Activated CD4-positive, alpha-beta T cell treated with anti-CD3 and anti-CD28 coated beads, Interleukin-2, amount 50 U/mL, for 48 hours (primary cell): ENCODE measurements around the gene ADAMTSL5.

ENCODE experiments used
- DNase-seq, 2 experiments: peaks; one replicate each; pipeline ENCODE4 v3.0.0-alpha.2; 2020

Gene ADAMTSL5

GRCh38 chr19:1461862-1462261 is 51.0 kb downstream of the ADAMTSL5 start:
- DNase-seq, result no peak

DNA sequence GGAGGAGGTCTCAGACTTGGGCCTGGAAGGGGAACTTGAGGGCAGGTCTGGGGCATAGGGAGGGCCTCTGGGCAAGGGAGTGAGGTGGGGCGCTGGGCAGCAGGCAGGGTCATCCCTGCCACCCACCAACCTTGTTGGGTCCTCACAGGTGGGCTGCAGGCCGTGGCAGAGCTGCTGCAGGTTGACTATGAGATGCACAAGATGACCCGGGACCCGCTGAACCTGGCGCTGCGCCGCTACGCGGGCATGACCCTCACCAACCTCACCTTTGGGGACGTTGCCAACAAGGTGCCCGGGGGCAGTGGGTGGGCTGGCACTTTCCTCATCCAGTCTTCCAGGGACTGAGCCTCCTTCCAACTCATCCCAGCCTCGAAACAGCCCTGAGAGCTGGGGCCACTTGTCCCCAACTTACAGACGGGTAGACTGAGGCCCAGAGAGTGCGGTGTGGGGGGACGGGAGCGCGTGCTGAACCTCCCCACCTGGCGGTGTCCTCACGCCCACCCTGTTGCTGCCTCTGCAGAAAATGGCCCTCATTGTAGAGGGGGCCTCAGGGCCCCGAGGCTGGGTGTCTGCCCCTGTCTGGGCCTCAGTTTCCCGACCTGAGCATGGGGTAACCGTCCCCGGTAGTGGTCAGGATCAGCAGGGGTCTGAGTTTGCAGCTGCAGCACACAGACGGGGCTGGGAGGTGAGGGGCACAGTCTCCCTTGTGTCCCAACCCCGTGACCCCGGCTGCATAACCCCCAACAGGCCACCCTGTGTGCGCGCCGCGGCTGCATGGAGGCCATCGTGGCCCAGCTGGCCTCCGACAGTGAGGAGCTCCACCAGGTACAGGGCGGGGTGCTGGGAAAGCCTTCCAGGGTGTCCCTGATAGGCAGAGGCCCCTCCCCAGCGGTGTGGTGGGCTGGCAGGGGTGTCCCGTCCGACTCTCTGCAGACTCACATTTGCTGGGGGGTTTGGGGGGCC is 52.5 kb downstream of the ADAMTSL5 start:
- DNase-seq, result no peak

- DNase-seq, result peak in 1 of 2 experiments; percentile 4
These were observed 53.3 kb downstream of the ADAMTSL5 start for GRCh38 chr19:1459479-1459878.

- no peak for DNase-seq
These were observed 54.9 kb downstream of the ADAMTSL5 start for GRCh38 chr19:1457892-1458291.

DNA sequence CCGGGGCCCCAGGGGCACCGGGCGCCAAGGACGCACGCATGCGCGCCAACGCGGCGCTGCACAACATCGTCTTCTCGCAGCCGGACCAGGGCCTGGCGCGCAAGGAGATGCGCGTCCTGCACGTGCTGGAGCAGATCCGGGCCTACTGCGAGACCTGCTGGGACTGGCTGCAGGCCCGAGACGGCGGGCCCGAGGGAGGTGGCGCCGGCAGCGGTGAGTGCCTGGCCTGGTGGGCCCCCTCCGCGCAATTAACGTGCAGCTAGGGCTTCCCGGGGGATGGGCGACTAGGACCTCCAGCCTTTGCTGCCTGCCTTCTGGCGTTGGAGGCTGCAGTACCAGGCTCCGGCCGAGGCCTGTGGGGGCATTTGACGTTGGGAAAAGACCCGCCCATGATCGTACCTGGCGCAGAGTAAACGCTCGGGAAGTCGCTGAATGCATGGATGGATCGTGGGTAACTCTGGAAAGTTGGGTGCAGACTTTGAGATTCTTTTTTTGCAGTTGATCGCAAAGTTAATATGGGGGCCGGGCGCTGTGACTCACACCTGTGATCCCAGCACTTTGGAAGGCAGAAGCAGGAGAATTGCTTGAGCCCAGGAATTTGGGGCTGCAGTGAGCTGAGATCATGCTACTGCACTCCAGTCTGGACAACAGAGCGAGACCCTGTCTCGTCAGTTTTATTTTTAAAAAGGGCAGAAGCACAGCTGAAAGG is 55.6 kb downstream of the ADAMTSL5 start:
- no peak for DNase-seq

DNA sequence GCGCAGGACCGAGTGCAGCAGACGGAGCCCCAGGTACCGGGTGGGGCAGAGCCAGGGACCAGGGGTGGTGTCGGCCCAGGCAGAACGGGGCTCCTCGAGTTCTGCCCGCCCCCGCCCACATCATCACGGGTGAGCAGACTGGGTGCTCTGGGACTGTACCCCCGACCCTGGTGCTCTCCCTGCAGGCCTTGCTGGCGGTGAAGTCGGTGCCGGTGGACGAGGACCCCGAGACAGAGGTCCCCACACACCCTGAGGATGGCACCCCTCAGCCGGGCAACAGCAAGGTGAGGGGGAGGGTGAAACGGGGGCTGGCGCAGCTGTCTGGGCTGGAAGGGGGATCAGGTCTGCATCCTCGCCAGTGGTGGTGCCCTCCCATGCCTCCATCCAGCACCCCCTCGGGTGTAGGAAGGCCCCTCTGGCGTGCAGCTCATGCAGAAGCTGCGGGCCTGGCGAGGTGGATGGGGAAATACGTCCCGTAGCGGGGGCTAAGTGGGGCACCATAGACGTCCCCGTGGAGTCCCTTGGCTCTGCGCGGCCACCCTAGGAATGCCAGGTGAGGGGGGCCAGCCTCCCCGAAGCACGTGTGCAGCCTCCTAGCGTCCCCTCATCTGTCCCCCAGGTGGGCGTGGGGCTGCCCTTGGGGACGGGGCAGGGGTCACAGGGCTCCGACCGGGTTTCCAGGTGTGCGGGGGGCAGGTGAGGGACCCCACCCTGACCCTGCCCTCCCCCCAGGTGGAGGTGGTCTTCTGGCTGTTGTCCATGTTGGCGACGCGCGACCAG is 56.5 kb downstream of the ADAMTSL5 start:
- DNase-seq, result no peak

DNA sequence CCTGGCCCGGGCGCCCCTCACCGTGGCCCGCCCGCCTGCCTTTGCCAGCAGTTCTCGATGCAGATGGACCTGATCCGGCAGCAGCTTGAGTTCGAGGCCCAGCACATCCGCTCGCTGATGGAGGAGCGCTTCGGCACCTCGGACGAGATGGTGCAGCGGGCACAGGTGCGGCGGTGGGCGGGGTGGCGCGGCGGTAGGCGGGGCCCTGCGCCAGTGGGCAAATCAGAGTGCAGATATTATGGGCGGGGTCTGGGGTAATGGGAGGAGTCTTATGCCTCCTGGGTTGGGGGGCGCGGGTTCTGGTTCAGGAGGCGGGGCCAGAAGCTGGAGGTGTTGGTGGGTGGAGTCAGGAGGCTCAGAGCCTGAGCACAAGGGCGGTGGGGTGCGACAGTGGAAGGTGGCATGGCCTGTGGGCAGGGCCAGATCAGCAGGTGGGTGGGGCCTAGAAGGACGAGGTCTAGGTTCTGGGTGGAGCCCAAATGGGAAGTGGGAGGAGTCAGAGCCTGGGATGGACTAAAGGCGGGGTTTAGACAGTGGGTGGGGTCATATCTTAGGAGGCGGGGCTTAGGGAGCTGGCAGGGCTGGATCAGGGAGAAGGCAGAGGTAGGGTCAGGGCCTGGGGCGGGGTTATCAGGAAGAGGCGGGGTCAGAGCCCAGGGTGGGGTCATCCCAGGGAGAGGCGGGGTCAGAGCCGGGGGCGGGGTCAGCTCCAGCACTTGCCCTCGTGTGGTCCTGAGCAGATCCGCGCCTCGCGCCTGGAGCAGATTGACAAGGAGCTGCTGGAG is 57.3 kb downstream of the ADAMTSL5 start:
- DNase-seq, result peak; percentile 69 to 75
